ENCODE results near the gene NFASC.

The NFASC gene

GRCh38 chr1:204854286-204854685 is 16.4 kb upstream of the NFASC start:
- no peak overlapping the region for H3K27ac ChIP-seq (ENCODE audit: low read length)
- WGBS (ENCODE audit: insufficient coverage, insufficient read length): no CpG with 5 or more reads among the region's 2 CpGs
- no peak overlapping the region for H3K4me3 ChIP-seq (ENCODE audit: low read length)
- no peaks in the 10 kb centered on the region for H3K36me3 ChIP-seq (ENCODE audit: control insufficient read depth, insufficient read depth, low read length)
- no peak for DNase-seq (ENCODE audit: low read depth, low spot score)
- no peaks in the 10 kb centered on the region for H3K9me3 ChIP-seq (ENCODE audit: control insufficient read depth, insufficient read depth, low read length)
- no peaks in the 10 kb centered on the region for H3K27me3 ChIP-seq (ENCODE audit: control insufficient read depth, insufficient read depth, low read length)
- H3K4me1 ChIP-seq (ENCODE audit: control insufficient read depth, insufficient read depth, low read length): peaks cover 4% of the 10 kb centered on the region; the same call in 1 of the 2 replicates

- H3K36me3 ChIP-seq (ENCODE audit: control insufficient read depth, insufficient read depth, low read length): no peaks in the 10 kb centered on the region
- no CpG with 5 or more reads among the region's 9 CpGs for WGBS (ENCODE audit: insufficient coverage, insufficient read length)
- H3K4me3 ChIP-seq (ENCODE audit: low read length): no peak overlapping the region
- no peak for DNase-seq (ENCODE audit: low read depth, low spot score)
- H3K4me1 ChIP-seq (ENCODE audit: control insufficient read depth, insufficient read depth, low read length): peaks cover 4% of the 10 kb centered on the region; the same call in 1 of the 2 replicates
- H3K9me3 ChIP-seq (ENCODE audit: control insufficient read depth, insufficient read depth, low read length): no peaks in the 10 kb centered on the region
- no peaks in the 10 kb centered on the region for H3K27me3 ChIP-seq (ENCODE audit: control insufficient read depth, insufficient read depth, low read length)
- no peak overlapping the region for H3K27ac ChIP-seq (ENCODE audit: low read length)
Observed at GRCh38 chr1:204858363-204858821, 12.3 kb upstream of the NFASC start.

GRCh38 chr1:204859861-204860267 is 10.8 kb upstream of the NFASC start:
- peaks cover 2% of the 10 kb centered on the region; the same call in 1 of the 2 replicates for H3K4me1 ChIP-seq (ENCODE audit: control insufficient read depth, insufficient read depth, low read length)
- H3K27me3 ChIP-seq (ENCODE audit: control insufficient read depth, insufficient read depth, low read length): no peaks in the 10 kb centered on the region
- DNase-seq (ENCODE audit: low read depth, low spot score): no peak
- no peaks in the 10 kb centered on the region for H3K36me3 ChIP-seq (ENCODE audit: control insufficient read depth, insufficient read depth, low read length)
- H3K27ac ChIP-seq (ENCODE audit: low read length): no peak overlapping the region
- H3K4me3 ChIP-seq (ENCODE audit: low read length): no peak overlapping the region
- no CpG with 5 or more reads among the region's 4 CpGs for WGBS (ENCODE audit: insufficient coverage, insufficient read length)
- H3K9me3 ChIP-seq (ENCODE audit: control insufficient read depth, insufficient read depth, low read length): no peaks in the 10 kb centered on the region

- no peaks in the 10 kb centered on the region for H3K36me3 ChIP-seq (ENCODE audit: control insufficient read depth, insufficient read depth, low read length)
- H3K4me1 ChIP-seq (ENCODE audit: control insufficient read depth, insufficient read depth, low read length): peaks cover 2% of the 10 kb centered on the region; the same call in 1 of the 2 replicates
- H3K4me3 ChIP-seq (ENCODE audit: low read length): no peak overlapping the region
- DNase-seq (ENCODE audit: low read depth, low spot score): no peak
- no peaks in the 10 kb centered on the region for H3K9me3 ChIP-seq (ENCODE audit: control insufficient read depth, insufficient read depth, low read length)
- no peaks in the 10 kb centered on the region for H3K27me3 ChIP-seq (ENCODE audit: control insufficient read depth, insufficient read depth, low read length)
- WGBS (ENCODE audit: insufficient coverage, insufficient read length): no CpG with 5 or more reads among the region's 5 CpGs
- no peak overlapping the region for H3K27ac ChIP-seq (ENCODE audit: low read length)
Observed at GRCh38 chr1:204863024-204863423, 7.6 kb upstream of the NFASC start.

GRCh38 chr1:204863730-204864129 is 6.9 kb upstream of the NFASC start:
- WGBS (ENCODE audit: insufficient coverage, insufficient read length): no CpG with 5 or more reads among the region's 4 CpGs
- no peak for DNase-seq (ENCODE audit: low read depth, low spot score)
- H3K36me3 ChIP-seq (ENCODE audit: control insufficient read depth, insufficient read depth, low read length): no peaks in the 10 kb centered on the region
- H3K9me3 ChIP-seq (ENCODE audit: control insufficient read depth, insufficient read depth, low read length): no peaks in the 10 kb centered on the region
- H3K27ac ChIP-seq (ENCODE audit: low read length): no peak overlapping the region
- H3K27me3 ChIP-seq (ENCODE audit: control insufficient read depth, insufficient read depth, low read length): no peaks in the 10 kb centered on the region
- H3K4me3 ChIP-seq (ENCODE audit: low read length): no peak overlapping the region
- peaks cover 4% of the 10 kb centered on the region for H3K4me1 ChIP-seq (ENCODE audit: control insufficient read depth, insufficient read depth, low read length)

- Histone ChIP-seq H3K36me3 (ENCODE audit: control insufficient read depth, insufficient read depth, low read length) (no peaks in the 10 kb centered on the region), H3K9me3 (ENCODE audit: control insufficient read depth, insufficient read depth, low read length) (no peaks in the 10 kb centered on the region), H3K4me3 (ENCODE audit: low read length) (no peak overlapping the region), H3K27ac (ENCODE audit: low read length) (no peak overlapping the region), H3K4me1 (ENCODE audit: control insufficient read depth, insufficient read depth, low read length) (peaks cover 7% of the 10 kb centered on the region), H3K27me3 (ENCODE audit: control insufficient read depth, insufficient read depth, low read length) (no peaks in the 10 kb centered on the region)
- DNase-seq (ENCODE audit: low read depth, low spot score): no peak
- WGBS (ENCODE audit: insufficient coverage, insufficient read length): no CpG with 5 or more reads among the region's 5 CpGs
Observed at GRCh38 chr1:204866051-204866596, 4.5 kb upstream of the NFASC start.

GRCh38 chr1:204867203-204867602 is 3.5 kb upstream of the NFASC start:
- 100% methylated on average over 1 of the region's 2 CpGs for WGBS (ENCODE audit: insufficient coverage, insufficient read length)
- Histone ChIP-seq H3K4me1 (ENCODE audit: control insufficient read depth, insufficient read depth, low read length) (peaks cover 7% of the 10 kb centered on the region), H3K27ac (ENCODE audit: low read length) (no peak overlapping the region), H3K9me3 (ENCODE audit: control insufficient read depth, insufficient read depth, low read length) (no peaks in the 10 kb centered on the region), H3K36me3 (ENCODE audit: control insufficient read depth, insufficient read depth, low read length) (no peaks in the 10 kb centered on the region), H3K4me3 (ENCODE audit: low read length) (no peak overlapping the region), H3K27me3 (ENCODE audit: control insufficient read depth, insufficient read depth, low read length) (no peaks in the 10 kb centered on the region)
- DNase-seq (ENCODE audit: low read depth, low spot score): no peak

- no peak overlapping the region for H3K4me3 ChIP-seq (ENCODE audit: low read length)
- no peak for DNase-seq (ENCODE audit: low read depth, low spot score)
- no peaks in the 10 kb centered on the region for H3K36me3 ChIP-seq (ENCODE audit: control insufficient read depth, insufficient read depth, low read length)
- H3K27ac ChIP-seq (ENCODE audit: low read length): no peak overlapping the region
- no CpG with 5 or more reads among the region's 10 CpGs for WGBS (ENCODE audit: insufficient coverage, insufficient read length)
- H3K9me3 ChIP-seq (ENCODE audit: control insufficient read depth, insufficient read depth, low read length): no peaks in the 10 kb centered on the region
- peaks cover 7% of the 10 kb centered on the region for H3K4me1 ChIP-seq (ENCODE audit: control insufficient read depth, insufficient read depth, low read length)
- H3K27me3 ChIP-seq (ENCODE audit: control insufficient read depth, insufficient read depth, low read length): no peaks in the 10 kb centered on the region
Observed at GRCh38 chr1:204867666-204868339, 2.9 kb upstream of the NFASC start.

- Histone ChIP-seq H3K27me3 (ENCODE audit: control insufficient read depth, insufficient read depth, low read length) (no peaks in the 10 kb centered on the region), H3K9me3 (ENCODE audit: control insufficient read depth, insufficient read depth, low read length) (no peaks in the 10 kb centered on the region), H3K4me3 (ENCODE audit: low read length) (no peak overlapping the region), H3K36me3 (ENCODE audit: control insufficient read depth, insufficient read depth, low read length) (no peaks in the 10 kb centered on the region), H3K4me1 (ENCODE audit: control insufficient read depth, insufficient read depth, low read length) (peaks cover 7% of the 10 kb centered on the region), H3K27ac (ENCODE audit: low read length) (no peak overlapping the region)
- no peak for DNase-seq (ENCODE audit: low read depth, low spot score)
- WGBS (ENCODE audit: insufficient coverage, insufficient read length): no CpG with 5 or more reads among the region's 7 CpGs
Observed at GRCh38 chr1:204868340-204868700, 2.3 kb upstream of the NFASC start.

GRCh38 chr1:204869097-204869496 is 1.6 kb upstream of the NFASC start:
- peaks cover 7% of the 10 kb centered on the region for H3K4me1 ChIP-seq (ENCODE audit: control insufficient read depth, insufficient read depth, low read length)
- DNase-seq (ENCODE audit: low read depth, low spot score): no peak

More at GRCh38 chr1:204869097-204869496, 1.6 kb upstream of the NFASC start:
- Histone ChIP-seq H3K27ac (ENCODE audit: low read length) (no peak overlapping the region), H3K4me3 (ENCODE audit: low read length) (no peak overlapping the region), H3K9me3 (ENCODE audit: control insufficient read depth, insufficient read depth, low read length) (no peaks in the 10 kb centered on the region), H3K36me3 (ENCODE audit: control insufficient read depth, insufficient read depth, low read length) (no peaks in the 10 kb centered on the region), H3K27me3 (ENCODE audit: control insufficient read depth, insufficient read depth, low read length) (no peaks in the 10 kb centered on the region)
- no CpG with 5 or more reads among the region's 3 CpGs for WGBS (ENCODE audit: insufficient coverage, insufficient read length)
